Measurements from ENCODE around the gene GCSH. TPM values are rescaled to one million over a fixed set of nuclear protein-coding genes. Genes with fewer than 3 reads are reported as not detected.

GCSH gene
- total and polyA plus RNA-seq, 4 donors, result 16.3 to 31.5 (median 21.7) TPM

- Histone ChIP-seq H3K9ac (ENCODE audit: insufficient read depth in 1 of 2, low read length in 2 of 2) (peak overlapping the region; percentile 2 to 26), H3K9me3 (ENCODE audit: control insufficient read depth in 4 of 4, insufficient read depth in 3 of 4, low read length in 3 of 4) (no peaks in the 10 kb centered on the region), H3K4me3 (peak overlapping the region; percentile 99), H3K27me3 (ENCODE audit: control insufficient read depth in 3 of 3, insufficient read depth in 3 of 3, low read length in 2 of 3) (no peaks in the 10 kb centered on the region), H3K4me1 (ENCODE audit: control insufficient read depth in 5 of 5, insufficient read depth in 5 of 5, low read length in 5 of 5) (peaks cover 3 to 10% (median 8%) of the 10 kb centered on the region in 5 donors), H3K27ac (ENCODE audit: low read depth in 1 of 2, low read length in 1 of 2) (peak overlapping the region; percentile 94 to 98), H3K36me3 (ENCODE audit: control insufficient read depth in 4 of 4, insufficient read depth in 4 of 4, low read length in 4 of 4) (peaks cover 0 to 9% (median 7%) of the 10 kb centered on the region in 4 donors)
- DNase-seq, result peak in 2 of 3 donors; percentile 9 to 13
- ATAC-seq (ENCODE audit: insufficient read depth, low FRiP score), result no peak
- WGBS, 2 donors, result 23 to 31% methylated on average over 10 of the region's 10 CpGs
- TF ChIP-seq, protein P1, sequence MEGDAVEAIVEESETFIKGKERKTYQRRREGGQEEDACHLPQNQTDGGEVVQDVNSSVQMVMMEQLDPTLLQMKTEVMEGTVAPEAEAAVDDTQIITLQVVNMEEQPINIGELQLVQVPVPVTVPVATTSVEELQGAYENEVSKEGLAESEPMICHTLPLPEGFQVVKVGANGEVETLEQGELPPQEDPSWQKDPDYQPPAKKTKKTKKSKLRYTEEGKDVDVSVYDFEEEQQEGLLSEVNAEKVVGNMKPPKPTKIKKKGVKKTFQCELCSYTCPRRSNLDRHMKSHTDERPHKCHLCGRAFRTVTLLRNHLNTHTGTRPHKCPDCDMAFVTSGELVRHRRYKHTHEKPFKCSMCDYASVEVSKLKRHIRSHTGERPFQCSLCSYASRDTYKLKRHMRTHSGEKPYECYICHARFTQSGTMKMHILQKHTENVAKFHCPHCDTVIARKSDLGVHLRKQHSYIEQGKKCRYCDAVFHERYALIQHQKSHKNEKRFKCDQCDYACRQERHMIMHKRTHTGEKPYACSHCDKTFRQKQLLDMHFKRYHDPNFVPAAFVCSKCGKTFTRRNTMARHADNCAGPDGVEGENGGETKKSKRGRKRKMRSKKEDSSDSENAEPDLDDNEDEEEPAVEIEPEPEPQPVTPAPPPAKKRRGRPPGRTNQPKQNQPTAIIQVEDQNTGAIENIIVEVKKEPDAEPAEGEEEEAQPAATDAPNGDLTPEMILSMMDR (IDR thresholded peaks at IDR 0.05; ENCODE audit: control extremely low read depth, extremely low read depth), result no peak
Observed at GRCh38 chr16:81036751-81037350, 59.3 kb downstream of the GCSH start.

- TF ChIP-seq, protein P1 (IDR thresholded peaks at IDR 0.05; ENCODE audit: control extremely low read depth, extremely low read depth), result no peak
- no peaks in the 10 kb centered on the region for H3K27me3 ChIP-seq (ENCODE audit: control insufficient read depth in 3 of 3, insufficient read depth in 3 of 3, low read length in 2 of 3)
- WGBS, 2 donors, result 0% methylated on average over 57 to 80 of the region's 80 CpGs
- H3K36me3 ChIP-seq (ENCODE audit: control insufficient read depth in 4 of 4, insufficient read depth in 4 of 4, low read length in 4 of 4), result peaks cover 0 to 2% (median under 1%) of the 10 kb centered on the region in 4 donors
- peak overlapping the region; percentile 2 to 26 for H3K9ac ChIP-seq (ENCODE audit: insufficient read depth in 1 of 2, low read length in 2 of 2)
- ATAC-seq (ENCODE audit: insufficient read depth, low FRiP score) (peak; percentile 41), DNase-seq (peak; percentile 22 to 51 (median 42))
- peak overlapping the region; percentile 94 to 98 for H3K27ac ChIP-seq (ENCODE audit: low read depth in 1 of 2, low read length in 1 of 2)
- H3K9me3 ChIP-seq (ENCODE audit: control insufficient read depth in 4 of 4, insufficient read depth in 3 of 4, low read length in 3 of 4), result no peaks in the 10 kb centered on the region
- H3K4me3 ChIP-seq, result peak overlapping the region; percentile 99
- peaks cover 3 to 10% (median 8%) of the 10 kb centered on the region in 5 donors for H3K4me1 ChIP-seq (ENCODE audit: control insufficient read depth in 5 of 5, insufficient read depth in 5 of 5, low read length in 5 of 5)
Observed at GRCh38 chr16:81035975-81036750, 60.0 kb downstream of the GCSH start.

DNA sequence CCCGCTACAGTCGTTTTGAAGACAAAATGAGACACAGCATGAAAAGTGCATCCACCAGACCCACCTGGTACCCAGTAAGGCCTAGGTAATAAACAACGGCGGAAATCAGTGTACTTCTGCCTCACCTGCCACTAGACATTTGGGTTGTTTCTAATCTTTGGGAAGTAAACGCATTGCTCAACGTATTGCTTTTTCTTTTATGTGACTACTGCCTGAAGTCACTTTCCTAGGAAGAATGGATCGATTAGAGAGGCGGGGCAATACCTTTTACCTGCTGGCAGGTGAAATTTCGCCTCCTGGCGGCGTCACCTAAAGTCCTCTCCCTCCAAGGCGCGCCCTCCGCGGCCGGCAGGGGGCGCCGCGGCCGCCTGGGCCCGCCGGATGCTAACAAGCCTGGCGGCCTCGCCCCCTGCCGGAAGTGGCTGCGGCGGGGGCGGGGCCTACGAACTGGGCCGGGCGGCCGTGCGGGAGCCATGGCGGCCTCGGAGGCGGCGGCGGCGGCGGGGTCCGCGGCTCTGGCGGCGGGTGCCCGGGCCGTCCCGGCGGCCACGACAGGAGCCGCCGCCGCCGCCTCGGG, 60.7 kb downstream of the GCSH start, which contains the start of gene ATMIN:
Gene ATMIN (plus strand): TSS at position 445 of the 577 bp plus-strand sequence. CDS start 29 bp downstream, at position 474.
- Histone ChIP-seq H3K4me3 (peak within 1 kb of the TSS; percentile 99), H3K36me3 (ENCODE audit: control insufficient read depth in 4 of 4, insufficient read depth in 4 of 4, low read length in 4 of 4) (peaks cover 0 to 2% (median under 1%) of the 10 kb centered on the region in 4 donors), H3K9me3 (ENCODE audit: control insufficient read depth in 4 of 4, insufficient read depth in 3 of 4, low read length in 3 of 4) (no peaks in the 10 kb centered on the region), H3K9ac (ENCODE audit: insufficient read depth in 1 of 2, low read length in 2 of 2) (peak within 1 kb of the TSS; percentile 2 to 26), H3K27ac (ENCODE audit: low read depth in 1 of 2, low read length in 1 of 2) (peak within 1 kb of the TSS; percentile 94 to 98), H3K27me3 (ENCODE audit: control insufficient read depth in 3 of 3, insufficient read depth in 3 of 3, low read length in 2 of 3) (no peaks in the 10 kb centered on the region), H3K4me1 (ENCODE audit: control insufficient read depth in 5 of 5, insufficient read depth in 5 of 5, low read length in 5 of 5) (peaks cover 3 to 10% (median 8%) of the 10 kb centered on the region in 5 donors)
- ATAC-seq (ENCODE audit: insufficient read depth, low FRiP score) (peak; percentile 100), DNase-seq (peak; percentile 87 to 91 (median 88))
- TF ChIP-seq, protein P1 (IDR thresholded peaks at IDR 0.05; ENCODE audit: control extremely low read depth, extremely low read depth), result peak; percentile 86
- 5 to 13% methylated on average over 24 to 54 of the region's 54 CpGs for WGBS, 2 donors

Small RNA genes lying within 50 kb of the gene (small RNA-seq; reads per million reads assigned to genes)
- gene AC092718.3 (ENCODE audit: low replicate concordance), result not detected
- gene RNU6-1191P (ENCODE audit: low replicate concordance), result not detected

Other genes starting within 250 kb of the GCSH start
- gene CMC2, start 89.5 kb downstream of the GCSH start, total RNA-seq, result 10 to 100 TPM; 27.3 to 35.3 TPM
- gene CMC2, start 89.5 kb downstream of the GCSH start, polyA plus RNA-seq, result 10 to 100 TPM; 53.4 to 60.8 TPM
- 1 to 10 TPM; 7.4 to 9.5 TPM for gene CENPN, start 89.2 kb downstream of the GCSH start, total RNA-seq
- gene CENPN, start 89.2 kb downstream of the GCSH start, polyA plus RNA-seq, result 1 to 10 TPM; 3.8 to 4.5 TPM
- 10 to 100 TPM; 26.3 to 28.8 TPM for gene ATMIN, start 60.6 kb downstream of the GCSH start, total RNA-seq
- gene ATMIN, start 60.6 kb downstream of the GCSH start, polyA plus RNA-seq, result 10 to 100 TPM; 11.6 to 11.8 TPM
- gene C16orf46, start 19.2 kb downstream of the GCSH start, total RNA-seq, result 1 to 10 TPM; 1.7 to 4.4 TPM
- 1 to 10 TPM; 1.0 to 1.9 TPM for gene C16orf46, start 19.2 kb downstream of the GCSH start, polyA plus RNA-seq
- under 1 TPM; 0.21 to 0.77 TPM for gene BCO1, start 142.3 kb upstream of the GCSH start, total RNA-seq
- under 1 TPM; 0.06 to 0.24 TPM for gene BCO1, start 142.3 kb upstream of the GCSH start, polyA plus RNA-seq
- gene GAN, start 218.6 kb upstream of the GCSH start, total RNA-seq, result 1 to 10 TPM; 7.4 to 9.0 TPM
- gene GAN, start 218.6 kb upstream of the GCSH start, polyA plus RNA-seq, result 1 to 10 TPM in 1 of 2 donors, under 1 TPM in 1; 0.76 to 1.4 TPM

All from lung (tissue), 13 donors.